ENCODE measurements around the gene WNT4.

GRCh38 chr1:22096036-22096435 is 46.9 kb downstream of the WNT4 start:
- no peak for TF ChIP-seq ZNF565 (CRISPR knock-in tag; conservative IDR thresholded peaks at IDR 0.05; ENCODE audit: low read depth)
- no peak for TF ChIP-seq ESRRG (CRISPR knock-in tag; IDR thresholded peaks at IDR 0.05)
- no peak for TF ChIP-seq PATZ1 (CRISPR knock-in tag; IDR thresholded peaks at IDR 0.05; ENCODE audit: borderline replicate concordance)

Data from SK-N-SH treated with all-trans-retinoic acid at 6 μM for 48 hours (cell line).